GM21526 (cell line): ENCODE results near the gene ADGRF5.

Experiments
- ATAC-seq: cut with Tn5 transposase; IDR thresholded peaks from one replicate; pipeline ENCODE4 v1.9.1; 2021; ENCODE audit warnings: moderate library complexity; ENCODE audit not compliant: unreplicated experiment, low FRiP score

The ADGRF5 gene

GRCh38 chr6:46921731-46922130, at the start of gene ADGRF5:
ADGRF5 (minus strand) TSS chr6:46921938; CDS start chr6:46906762, 15,176 bp downstream.
- ATAC-seq, result no peak

- ATAC-seq, result no peak
Measured at GRCh38 chr6:46969206-46969605, 47.5 kb upstream of the ADGRF5 start.

- ATAC-seq, result no peak
Measured at GRCh38 chr6:46967826-46968349, 46.1 kb upstream of the ADGRF5 start.

- ATAC-seq, result no peak
Measured at GRCh38 chr6:46964716-46965519, 43.2 kb upstream of the ADGRF5 start.

- ATAC-seq, result no peak
Measured at GRCh38 chr6:46963626-46964025, 41.9 kb upstream of the ADGRF5 start.

- no peak for ATAC-seq
Measured at GRCh38 chr6:46963039-46963438, 41.3 kb upstream of the ADGRF5 start.

- no peak for ATAC-seq
Measured at GRCh38 chr6:46961711-46962110, 40.0 kb upstream of the ADGRF5 start.

- no peak for ATAC-seq
Measured at GRCh38 chr6:46961232-46961631, 39.5 kb upstream of the ADGRF5 start.

GRCh38 chr6:46959419-46959818, 37.7 kb upstream of the ADGRF5 start:
- ATAC-seq, result no peak

GRCh38 chr6:46956409-46956808, 34.7 kb upstream of the ADGRF5 start:
- ATAC-seq, result no peak

- no peak for ATAC-seq
Measured at GRCh38 chr6:46954837-46955451, 33.2 kb upstream of the ADGRF5 start.

- no peak for ATAC-seq
Measured at GRCh38 chr6:46953921-46954320, 32.2 kb upstream of the ADGRF5 start.

- no peak for ATAC-seq
Measured at GRCh38 chr6:46949632-46950280, 28.0 kb upstream of the ADGRF5 start.

GRCh38 chr6:46948699-46949098, 27.0 kb upstream of the ADGRF5 start:
- no peak for ATAC-seq

GRCh38 chr6:46947497-46947896, 25.8 kb upstream of the ADGRF5 start:
- ATAC-seq, result no peak

- no peak for ATAC-seq
Measured at GRCh38 chr6:46940433-46941226, 18.9 kb upstream of the ADGRF5 start.

GRCh38 chr6:46937642-46938041, 15.9 kb upstream of the ADGRF5 start:
- ATAC-seq, result no peak

- ATAC-seq, result no peak
Measured at GRCh38 chr6:46935687-46936086, 13.9 kb upstream of the ADGRF5 start.

GRCh38 chr6:46933751-46934150, 12.0 kb upstream of the ADGRF5 start:
- ATAC-seq, result no peak

GRCh38 chr6:46932526-46933319, 11.0 kb upstream of the ADGRF5 start:
- ATAC-seq, result no peak
